ENCODE measurements around the gene ZNF791.

GRCh38 chr19:12646551-12646950 is 35.8 kb downstream of the ZNF791 start:
- TF ChIP-seq CTCF (optimal IDR thresholded peaks at IDR 0.05 in 1 of 3, IDR thresholded peaks at IDR 0.05 in 1 of 3, conservative IDR thresholded peaks at IDR 0.05 in 1 of 3; ENCODE audit: extremely low read depth in 1 of 3, insufficient read depth in 2 of 3, low read length in 3 of 3) (no peak), EZH2 (IDR thresholded peaks at IDR 0.05; ENCODE audit: low read length) (no peak)
